ENCODE measurements around the gene NOS1AP.

NOS1AP gene

DNA sequence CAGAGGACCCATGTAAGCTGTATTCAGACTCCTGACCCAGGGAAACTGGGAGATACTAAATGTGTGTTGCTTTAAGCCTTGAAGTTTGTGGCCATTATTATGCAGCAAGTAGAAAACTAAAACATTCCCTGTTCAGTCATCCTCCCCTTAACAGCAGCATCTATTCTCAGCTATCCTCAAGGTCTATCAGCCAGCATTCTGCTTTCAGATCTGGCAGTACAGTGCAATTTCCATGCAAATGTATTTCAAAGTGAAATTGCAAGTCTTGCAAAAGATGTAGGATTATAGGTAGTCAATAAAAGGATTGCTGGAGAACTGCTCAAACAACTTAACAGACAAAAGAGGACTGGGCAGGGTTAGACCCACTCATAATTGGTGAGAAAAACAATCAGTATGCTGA is 111.3 kb downstream of the NOS1AP start:
- H3K4me3 ChIP-seq (ENCODE audit: low read depth, low read length), result no peak overlapping the region
- in situ Hi-C loops (cut with HindIII; ENCODE audit: low sequenced_read_pairs), result no loop called here
- TF ChIP-seq, protein P1, sequence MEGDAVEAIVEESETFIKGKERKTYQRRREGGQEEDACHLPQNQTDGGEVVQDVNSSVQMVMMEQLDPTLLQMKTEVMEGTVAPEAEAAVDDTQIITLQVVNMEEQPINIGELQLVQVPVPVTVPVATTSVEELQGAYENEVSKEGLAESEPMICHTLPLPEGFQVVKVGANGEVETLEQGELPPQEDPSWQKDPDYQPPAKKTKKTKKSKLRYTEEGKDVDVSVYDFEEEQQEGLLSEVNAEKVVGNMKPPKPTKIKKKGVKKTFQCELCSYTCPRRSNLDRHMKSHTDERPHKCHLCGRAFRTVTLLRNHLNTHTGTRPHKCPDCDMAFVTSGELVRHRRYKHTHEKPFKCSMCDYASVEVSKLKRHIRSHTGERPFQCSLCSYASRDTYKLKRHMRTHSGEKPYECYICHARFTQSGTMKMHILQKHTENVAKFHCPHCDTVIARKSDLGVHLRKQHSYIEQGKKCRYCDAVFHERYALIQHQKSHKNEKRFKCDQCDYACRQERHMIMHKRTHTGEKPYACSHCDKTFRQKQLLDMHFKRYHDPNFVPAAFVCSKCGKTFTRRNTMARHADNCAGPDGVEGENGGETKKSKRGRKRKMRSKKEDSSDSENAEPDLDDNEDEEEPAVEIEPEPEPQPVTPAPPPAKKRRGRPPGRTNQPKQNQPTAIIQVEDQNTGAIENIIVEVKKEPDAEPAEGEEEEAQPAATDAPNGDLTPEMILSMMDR (IDR thresholded peaks at IDR 0.05; ENCODE audit: low read depth, low read length, missing control alignments), result no peak
- no peak for DNase-seq (ENCODE audit: low read depth)

GRCh38 chr1:162182090-162182489 is 112.6 kb downstream of the NOS1AP start:
- H3K4me3 ChIP-seq (ENCODE audit: low read depth, low read length), result no peak overlapping the region
- TF ChIP-seq, protein P1 (IDR thresholded peaks at IDR 0.05; ENCODE audit: low read depth, low read length, missing control alignments), result no peak
- no peak for DNase-seq (ENCODE audit: low read depth)
- in situ Hi-C loops (cut with HindIII; ENCODE audit: low sequenced_read_pairs), result no loop called here

GRCh38 chr1:162185314-162186025 is 116.0 kb downstream of the NOS1AP start:
- TF ChIP-seq, protein P1 (IDR thresholded peaks at IDR 0.05; ENCODE audit: low read depth, low read length, missing control alignments), result no peak
- in situ Hi-C loops (cut with HindIII; ENCODE audit: low sequenced_read_pairs), result no loop called here
- DNase-seq (ENCODE audit: low read depth), result no peak
- no peak overlapping the region for H3K4me3 ChIP-seq (ENCODE audit: low read depth, low read length)

GRCh38 chr1:162186026-162186374 is 116.5 kb downstream of the NOS1AP start:
- DNase-seq (ENCODE audit: low read depth), result no peak
- no peak overlapping the region for H3K4me3 ChIP-seq (ENCODE audit: low read depth, low read length)
- in situ Hi-C loops (cut with HindIII; ENCODE audit: low sequenced_read_pairs), result no loop called here
- TF ChIP-seq, protein P1 (IDR thresholded peaks at IDR 0.05; ENCODE audit: low read depth, low read length, missing control alignments), result no peak

GRCh38 chr1:162186406-162186805 is 116.9 kb downstream of the NOS1AP start:
- no peak for DNase-seq (ENCODE audit: low read depth)
- in situ Hi-C loops (cut with HindIII; ENCODE audit: low sequenced_read_pairs), result no loop called here
- no peak overlapping the region for H3K4me3 ChIP-seq (ENCODE audit: low read depth, low read length)
- TF ChIP-seq, protein P1 (IDR thresholded peaks at IDR 0.05; ENCODE audit: low read depth, low read length, missing control alignments), result no peak

- no peak overlapping the region for H3K4me3 ChIP-seq (ENCODE audit: low read depth, low read length)
- no peak for DNase-seq (ENCODE audit: low read depth)
- in situ Hi-C loops (cut with HindIII; ENCODE audit: low sequenced_read_pairs), result no loop called here
- TF ChIP-seq, protein P1 (IDR thresholded peaks at IDR 0.05; ENCODE audit: low read depth, low read length, missing control alignments), result no peak
Observed at GRCh38 chr1:162187687-162188276, 118.3 kb downstream of the NOS1AP start.

All from astrocyte of the cerebellum (primary cell).